ENCODE measurements around the gene C16orf89. TPM values are rescaled to one million over a fixed set of nuclear protein-coding genes. Genes with fewer than 3 reads are reported as not detected.

Gene C16orf89
- total RNA-seq, 1 experiment from 2014 or later = 0.49 TPM

- no TSS peak for BruUV-seq (replicated peaks)
- H3K9me2 ChIP-seq (ENCODE audit: insufficient read depth) = no peaks in the 10 kb centered on the region
- TF ChIP-seq SIN3A (IDR thresholded peaks at IDR 0.05; ENCODE audit: low read depth) (no peak), TCF7L2 (IDR thresholded peaks at IDR 0.05; ENCODE audit: borderline replicate concordance, extremely low read depth, insufficient read depth, insufficient read length) (no peak), SRF (IDR thresholded peaks at IDR 0.05; ENCODE audit: low read depth) (no peak), RAD21 (IDR thresholded peaks at IDR 0.05; ENCODE audit: low read depth) (no peak), POLR2AphosphoS5 (IDR thresholded peaks at IDR 0.05; ENCODE audit: low read depth, low read length) (no peak), YY1 (IDR thresholded peaks at IDR 0.05; ENCODE audit: extremely low read depth, insufficient replicate concordance, low read depth, low read length) (no peak)
- TF ChIP-seq, protein P1, sequence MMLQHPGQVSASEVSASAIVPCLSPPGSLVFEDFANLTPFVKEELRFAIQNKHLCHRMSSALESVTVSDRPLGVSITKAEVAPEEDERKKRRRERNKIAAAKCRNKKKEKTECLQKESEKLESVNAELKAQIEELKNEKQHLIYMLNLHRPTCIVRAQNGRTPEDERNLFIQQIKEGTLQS (IDR thresholded peaks at IDR 0.05) = no peak
- H3K36me3 ChIP-seq (ENCODE audit: control insufficient read depth in 1 of 2, insufficient read depth in 2 of 2, low read length in 2 of 2) = no peaks in the 10 kb centered on the region
- H3K4me1 ChIP-seq (ENCODE audit: control insufficient read depth in 1 of 2, insufficient read depth in 2 of 2, low read length in 2 of 2) = no peaks in the 10 kb centered on the region
- H3K4me2 ChIP-seq (ENCODE audit: low read length) = no peak overlapping the region
- H3K27ac ChIP-seq (ENCODE audit: low read depth, low read length) = no peak overlapping the region
- no peaks in the 10 kb centered on the region for H3K9me3 ChIP-seq (ENCODE audit: control insufficient read depth in 1 of 2, insufficient read depth in 1 of 2, low read depth in 1 of 2, low read length in 2 of 2)
- ChIA-PET POLR2A (no interaction called here), CTCF (no interaction called here), RAD21 (ENCODE audit: low non-redundant PET in 1 of 2, low total read pairs in 2 of 2, uncharacterized antibody in 2 of 2, unreplicated experiment in 2 of 2) (no interaction called here)
- no peaks in the 10 kb centered on the region for H3K79me2 ChIP-seq (ENCODE audit: insufficient read depth, low read length)
- no peak overlapping the region for H3K9ac ChIP-seq (ENCODE audit: low read length)
- peaks cover 5% of the 10 kb centered on the region; the same call in 1 of the 2 replicates for H3K27me3 ChIP-seq (ENCODE audit: insufficient read depth, low read length)
- intact Hi-C loops (cut with micrococcal nuclease) = no loop called here
- DNase-seq (ENCODE audit: low read depth, low spot score) (no peak), ATAC-seq (no peak)
- no peaks in the 10 kb centered on the region for H4K20me1 ChIP-seq (ENCODE audit: insufficient read depth)
- H2AFZ ChIP-seq (ENCODE audit: low read depth, low read length, poor library complexity, severe bottlenecking) = no peak overlapping the region
- H3K4me3 ChIP-seq (replicated peaks in 1 of 2; ENCODE audit: low read depth in 1 of 2, low read length in 2 of 2) = no peak overlapping the region
Measured at GRCh38 chr16:5001986-5002385, 63.8 kb downstream of the C16orf89 start.

DNA sequence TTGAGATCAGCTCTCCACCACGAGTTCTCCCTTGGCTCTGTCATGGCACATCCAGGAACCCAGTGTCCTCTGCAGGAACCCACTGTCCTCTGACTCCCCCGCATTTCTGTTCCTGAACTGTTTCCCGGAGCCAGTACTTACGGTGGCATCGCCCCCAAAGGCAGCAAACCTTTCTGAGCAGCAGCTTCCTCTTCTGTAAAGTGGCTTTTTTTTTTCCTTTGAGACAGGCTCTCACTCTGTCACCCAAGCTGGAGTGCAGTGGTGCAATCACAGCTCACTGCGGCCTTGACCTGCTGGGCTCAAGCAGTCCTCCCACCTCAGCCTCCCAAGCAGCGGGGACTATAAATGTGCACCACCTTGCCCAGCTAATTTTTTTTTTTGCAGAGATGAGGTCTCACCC, 64.2 kb downstream of the C16orf89 start:
- CTCF ChIA-PET = no interaction called here
- H3K36me3 ChIP-seq (ENCODE audit: control insufficient read depth in 1 of 2, insufficient read depth in 2 of 2, low read length in 2 of 2) = no peaks in the 10 kb centered on the region
- H3K79me2 ChIP-seq (ENCODE audit: insufficient read depth, low read length) = no peaks in the 10 kb centered on the region
- H4K20me1 ChIP-seq (ENCODE audit: insufficient read depth) = no peaks in the 10 kb centered on the region
- TF ChIP-seq CEBPB (IDR thresholded peaks at IDR 0.05; ENCODE audit: low read depth) (no peak), EZH2phosphoT487 (IDR thresholded peaks at IDR 0.05; ENCODE audit: borderline replicate concordance) (no peak), EGR1 (IDR thresholded peaks at IDR 0.05; ENCODE audit: low read depth) (no peak)
- TF ChIP-seq, protein P2, sequence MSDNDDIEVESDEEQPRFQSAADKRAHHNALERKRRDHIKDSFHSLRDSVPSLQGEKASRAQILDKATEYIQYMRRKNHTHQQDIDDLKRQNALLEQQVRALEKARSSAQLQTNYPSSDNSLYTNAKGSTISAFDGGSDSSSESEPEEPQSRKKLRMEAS (IDR thresholded peaks at IDR 0.05) = no peak
- TF ChIP-seq, protein P1 (IDR thresholded peaks at IDR 0.05) = no peak
- peaks cover 5% of the 10 kb centered on the region; the same call in 1 of the 2 replicates for H3K27me3 ChIP-seq (ENCODE audit: insufficient read depth, low read length)
- no peak for DNase-seq (ENCODE audit: low read depth, low spot score)
- H3K9ac ChIP-seq (ENCODE audit: low read length) = no peak overlapping the region
- no peak overlapping the region for H3K4me3 ChIP-seq (replicated peaks in 1 of 2; ENCODE audit: low read depth in 1 of 2, low read length in 2 of 2)
- H3K9me2 ChIP-seq (ENCODE audit: insufficient read depth) = no peaks in the 10 kb centered on the region
- no peaks in the 10 kb centered on the region for H3K4me1 ChIP-seq (ENCODE audit: control insufficient read depth in 1 of 2, insufficient read depth in 2 of 2, low read length in 2 of 2)
- H3K9me3 ChIP-seq (ENCODE audit: control insufficient read depth in 1 of 2, insufficient read depth in 1 of 2, low read depth in 1 of 2, low read length in 2 of 2) = no peaks in the 10 kb centered on the region
- no peak overlapping the region for H3K27ac ChIP-seq (ENCODE audit: low read depth, low read length)
- RAD21 ChIA-PET (ENCODE audit: low non-redundant PET in 1 of 2, low total read pairs in 2 of 2, uncharacterized antibody in 2 of 2, unreplicated experiment in 2 of 2) = no interaction called here
- ATAC-seq = no peak
- intact Hi-C loops (cut with micrococcal nuclease) = no loop called here
- POLR2A ChIA-PET = no interaction called here
- H2AFZ ChIP-seq (ENCODE audit: low read depth, low read length, poor library complexity, severe bottlenecking) = no peak overlapping the region
- H3K4me2 ChIP-seq (ENCODE audit: low read length) = no peak overlapping the region
- BruUV-seq (replicated peaks) = no TSS peak
